GM23338 (cell line): ENCODE data around the gene DPYD. TPM values are rescaled to one million over a fixed set of nuclear protein-coding genes. Genes with fewer than 3 reads are reported as not detected.
A peak's percentile ranks its signal among the peaks of the same experiment; 100 is the strongest.

Experiments
- ATAC-seq: fragments of 200-7000 bp; cut with Tn5 transposase; 3 replicates; pipeline ENCODE4 v1.9.1; 2020
- DNase-seq: peaks from one replicate; pipeline ENCODE4 v3.0.0-alpha.2; 2015; ENCODE audit warnings: low spot score
- H2AFZ ChIP-seq: fragments of 200-600 bp; sonication (generic); 2 replicates; pipeline ENCODE4 v1.8.0; 2016; ENCODE audit warnings: antibody characterized with exemption, mild to moderate bottlenecking, moderate library complexity
- H3F3A ChIP-seq: fragments of 200-600 bp; sonication (generic); replicated peaks from 2 replicates; pipeline ENCODE4 v1.8.0; 2017; ENCODE audit warnings: antibody characterized with exemption, mixed run types, low read depth
- H3K27ac ChIP-seq: fragments of 200-600 bp; sonication (generic); 2 replicates; pipeline ENCODE4 v1.6.1; 2016; ENCODE audit warnings: low read depth
- H3K27me3 ChIP-seq: fragments of 200-600 bp; sonication (generic); 2 replicates; pipeline ENCODE4 v1.8.0; 2016; ENCODE audit warnings: mild to moderate bottlenecking, mixed run types, moderate library complexity; ENCODE audit not compliant: insufficient read depth
- H3K36me3 ChIP-seq: fragments of 200-600 bp; sonication (generic); 2 replicates; pipeline ENCODE4 v1.8.0; 2016; ENCODE audit warnings: mild to moderate bottlenecking; ENCODE audit not compliant: insufficient read depth
- H3K4me1 ChIP-seq: fragments of 200-600 bp; sonication (generic); 2 replicates; pipeline ENCODE4 v1.8.0; 2016; ENCODE audit warnings: mild to moderate bottlenecking, moderate library complexity; ENCODE audit not compliant: insufficient read depth
- H3K4me2 ChIP-seq: fragments of 200-600 bp; sonication (generic); 2 replicates; pipeline ENCODE4 v1.7.1; 2017; ENCODE audit warnings: mixed run types
- H3K4me3 ChIP-seq: fragments of 200-600 bp; sonication (generic); 2 replicates; pipeline ENCODE4 v1.6.1; 2016; ENCODE audit warnings: mixed run types
- H3K79me2 ChIP-seq: fragments of 200-600 bp; sonication (generic); replicated peaks from 2 replicates; pipeline ENCODE4 v1.8.0; 2017; ENCODE audit warnings: mild to moderate bottlenecking; ENCODE audit not compliant: insufficient read depth
- H3K9me2 ChIP-seq: fragments of 200-600 bp; sonication (generic); 2 replicates; pipeline ENCODE4 v1.8.0; 2017; ENCODE audit not compliant: insufficient read depth
- H4K20me1 ChIP-seq: fragments of 200-600 bp; sonication (generic); replicated peaks from 2 replicates; pipeline ENCODE4 v1.8.0; 2017; ENCODE audit warnings: mild to moderate bottlenecking; ENCODE audit not compliant: insufficient read depth
- H3K27ac Mint-ChIP-seq: 2 replicates; pipeline ENCODE4 v1.8.0; 2020; ENCODE audit warnings: inconsistent platforms, mild to moderate bottlenecking, moderate library complexity, mixed read lengths
- H3K27me3 Mint-ChIP-seq: 3 replicates; pipeline ENCODE4 v1.8.0; 2022; ENCODE audit warnings: low read depth, mild to moderate bottlenecking, moderate library complexity, mixed read lengths, inconsistent platforms; ENCODE audit not compliant: insufficient read depth, poor library complexity
- H3K36me3 Mint-ChIP-seq: 3 replicates; pipeline ENCODE4 v1.8.0; 2021; ENCODE audit warnings: low read depth, mild to moderate bottlenecking, inconsistent platforms, moderate library complexity, mixed read lengths
- H3K4me1 Mint-ChIP-seq: 3 replicates; pipeline ENCODE4 v1.8.0; 2020; ENCODE audit warnings: mild to moderate bottlenecking, inconsistent platforms, mixed read lengths
- H3K4me3 Mint-ChIP-seq: 3 replicates; pipeline ENCODE4 v1.8.0; 2021; ENCODE audit warnings: moderate library complexity, mild to moderate bottlenecking, inconsistent platforms, mixed read lengths
- H3K9me3 Mint-ChIP-seq: 3 replicates; pipeline ENCODE4 v1.8.0; 2020; ENCODE audit warnings: moderate library complexity, mild to moderate bottlenecking, inconsistent platforms, mixed read lengths
- CREB1 ChIP-seq: fragments of 250-450 bp; sonication (Bioruptor Pico); IDR thresholded peaks from 2 replicates; pipeline ENCODE4 v1.5.0; 2020; ENCODE audit warnings: low read depth, mild to moderate bottlenecking, moderate library complexity
- CTCF ChIP-seq, 2 experiments: fragments of 200-600 bp in 1 of 2; sonication (generic) in 1 of 2; conservative IDR thresholded peaks; 2 replicates each; pipeline versions ENCODE4 v1.5.1 to v1.6.1; 2016 to 2017; ENCODE audit warnings: antibody characterized with exemption in 2 of 2, low read depth in 2 of 2, mild to moderate bottlenecking in 2 of 2, moderate library complexity in 1 of 2
- ETS1 ChIP-seq: IDR thresholded peaks from 2 replicates; pipeline ENCODE4 v1.6.1; 2016; ENCODE audit warnings: antibody characterized with exemption
- JUNB ChIP-seq: IDR thresholded peaks from one replicate; pipeline ENCODE4 v1.6.1; 2016; ENCODE audit warnings: antibody characterized with exemption; ENCODE audit not compliant: unreplicated experiment
- NANOG ChIP-seq: IDR thresholded peaks from 2 replicates; pipeline ENCODE4 v1.6.1; 2016; ENCODE audit warnings: antibody characterized with exemption, borderline replicate concordance
- ZNF114 ChIP-seq: fragments of 250-450 bp; sonication (Bioruptor Pico); IDR thresholded peaks from 2 replicates; pipeline ENCODE4 v1.5.0; 2020; ENCODE audit warnings: mild to moderate bottlenecking, moderate library complexity
- polyA plus RNA-seq: library from polyadenylated mRNA; unstranded; fragments of >200 nt; fragmentation: Nextera tagmentation; extraction: Ambion mirVana; gene quantifications from 2 replicates; pipeline ENCODE4 v1.2.1, GENCODE V29; 2016
- total RNA-seq: library from RNA; depleted of rRNA; stranded (reverse); fragments of >200 nt; shearing (Covaris generic); gene quantifications from 2 replicates; pipeline ENCODE4 v1.2.3, GENCODE V29; 2014

Gene DPYD
- total and polyA plus RNA-seq, 2 experiments from 2014 or later = 0.50 to 1.6 TPM

- TF ChIP-seq CREB1 (no peak), CTCF (conservative IDR thresholded peaks at IDR 0.05; ENCODE audit: low read depth in 2 of 2) (no peak), ETS1 (no peak), NANOG (no peak), JUNB (no peak)
Measured at GRCh38 chr1:97053268-97053667, 867.6 kb downstream of the DPYD start (continued).

- ATAC-seq (no peak), DNase-seq (no peak)
- peaks cover 6% of the 10 kb centered on the region; the same call in 1 of the 2 replicates for H3K36me3 ChIP-seq
- H3K27me3 ChIP-seq = no peaks in the 10 kb centered on the region
- no peaks in the 10 kb centered on the region for H3K79me2 ChIP-seq
- Mint-ChIP-seq H3K9me3 (peaks cover 21% of the 10 kb centered on the region), H3K4me3 (no peak overlapping the region), H3K4me1 (peaks cover 8% of the 10 kb centered on the region; the same call in 1 of the 3 replicates), H3K36me3 (peaks cover 21% of the 10 kb centered on the region), H3K27me3 (no peaks in the 10 kb centered on the region), H3K27ac (no peak overlapping the region)
- no peak overlapping the region for H2AFZ ChIP-seq
- peaks cover 10% of the 10 kb centered on the region for H3K4me1 ChIP-seq
- no peak overlapping the region for H3K4me3 ChIP-seq
- H3K27ac ChIP-seq = no peak overlapping the region
- H4K20me1 ChIP-seq = no peaks in the 10 kb centered on the region
- no peaks in the 10 kb centered on the region for H3K9me2 ChIP-seq
- TF ChIP-seq ZNF114 (CRISPR knock-in tag) (no peak), CTCF (conservative IDR thresholded peaks at IDR 0.05; ENCODE audit: low read depth in 2 of 2) (no peak)
- no peaks in the 10 kb centered on the region for H3F3A ChIP-seq
- no peak overlapping the region for H3K4me2 ChIP-seq
Measured at GRCh38 chr1:97051823-97052222, 869.0 kb downstream of the DPYD start.

- peak overlapping the region; percentile 7; the same call in 1 of the 2 replicates for H2AFZ ChIP-seq
- no peaks in the 10 kb centered on the region for H3K79me2 ChIP-seq
- H3K27ac Mint-ChIP-seq = peak overlapping the region; percentile 28
- TF ChIP-seq NANOG (no peak), CTCF (conservative IDR thresholded peaks at IDR 0.05; ENCODE audit: low read depth in 2 of 2) (peak; percentile 63 to 77)
- H3K27me3 Mint-ChIP-seq = no peaks in the 10 kb centered on the region
- H3K36me3 ChIP-seq = no peaks in the 10 kb centered on the region
- peaks cover 10% of the 10 kb centered on the region for H3K4me1 ChIP-seq
- no peak overlapping the region for H3K4me2 ChIP-seq
- no peaks in the 10 kb centered on the region for H3K27me3 ChIP-seq
- ATAC-seq (peak; percentile 75), DNase-seq (peak; percentile 61)
- no peaks in the 10 kb centered on the region for H3F3A ChIP-seq
- H3K9me3 Mint-ChIP-seq = peaks cover 8% of the 10 kb centered on the region
- H3K36me3 Mint-ChIP-seq = peaks cover 8% of the 10 kb centered on the region; the same call in 2 of the 3 replicates
- H3K4me3 ChIP-seq = no peak overlapping the region
- H3K9me2 ChIP-seq = no peaks in the 10 kb centered on the region
- no peak overlapping the region for H3K27ac ChIP-seq
- no peaks in the 10 kb centered on the region for H4K20me1 ChIP-seq
- peaks cover 8% of the 10 kb centered on the region; the same call in 1 of the 3 replicates for H3K4me1 Mint-ChIP-seq
- no peak overlapping the region for H3K4me3 Mint-ChIP-seq
Measured at GRCh38 chr1:97050506-97050905, 870.3 kb downstream of the DPYD start.
